Gastrocnemius medialis (tissue), 4 donors: ENCODE data around the gene APBB2. TPM values are rescaled to one million over a fixed set of nuclear protein-coding genes. Genes with fewer than 3 reads are reported as not detected.

ENCODE experiments used
- ATAC-seq, 2 donors: fragments of 150-250 bp; one replicate each; pipeline ENCODE4 v1.9.1; 2016
- DNase-seq, 2 donors: peaks; one replicate each; pipeline ENCODE4 v3.0.0-alpha.2; 2019
- H3K27ac ChIP-seq, 4 donors: fragments of 200-600 bp; sonication (generic); 1 replicate in 1 of 4; 2 replicates in 3 of 4; pipeline ENCODE4 v1.5.1; 2016 to 2018; ENCODE audit warnings: mild to moderate bottlenecking in 2 of 4, moderate library complexity in 1 of 4
- H3K27me3 ChIP-seq, 3 donors: fragments of 200-600 bp; sonication (generic) in 2 of 3; 1 replicate in 1 of 3; 2 replicates in 2 of 3; pipeline versions ENCODE4 v1.5.1 to v1.6.0; 2016 to 2019; ENCODE audit warnings: mild to moderate bottlenecking in 1 of 3, moderate library complexity in 1 of 3
- H3K36me3 ChIP-seq, 2 donors: fragments of 200-600 bp; sonication (generic) in 1 of 2; one replicate each; pipeline ENCODE4 v1.5.1; 2017 to 2018
- H3K4me1 ChIP-seq, 2 donors: fragments of 200-600 bp; sonication (generic) in 1 of 2; one replicate each; pipeline ENCODE4 v1.5.1; 2016 to 2017; ENCODE audit warnings: mild to moderate bottlenecking in 2 of 2
- H3K4me3 ChIP-seq, 4 donors: fragments of 200-600 bp; sonication (generic) in 3 of 4; 1 replicate in 1 of 4; 2 replicates in 3 of 4; pipeline ENCODE4 v1.5.1; 2016 to 2019; ENCODE audit warnings: mild to moderate bottlenecking in 2 of 4
- H3K9me3 ChIP-seq, 3 donors: fragments of 200-600 bp; sonication (generic) in 2 of 3; 1 replicate in 1 of 3; 2 replicates in 2 of 3; pipeline ENCODE4 v1.5.1; 2016 to 2019
- CTCF ChIP-seq, 5 experiments: fragments of 450-650 bp in 3 of 5; fragments of 200-600 bp in 2 of 5; sonication (generic) in 2 of 5; IDR thresholded peaks in 4 of 5; conservative IDR thresholded peaks in 1 of 5; 1 replicate in 4 of 5; 2 replicates in 1 of 5; pipeline ENCODE4 v1.5.1; 2016 to 2019; ENCODE audit warnings: antibody characterized with exemption in 5 of 5, mild to moderate bottlenecking in 3 of 5, moderate library complexity in 3 of 5
- POLR2A ChIP-seq, 2 donors: fragments of 450-650 bp; IDR thresholded peaks; one replicate each; pipeline ENCODE4 v1.6.1; 2017; ENCODE audit warnings: antibody characterized with exemption in 2 of 2, mild to moderate bottlenecking in 2 of 2, moderate library complexity in 2 of 2
- in situ Hi-C, 4 donors: fragments of 200-750 bp; cut with MboI; loops; one replicate each; pipeline versions ENCODE4 v1.15.0 to v1.8.0; 2017; ENCODE audit warnings: low sequenced_read_pairs in 4 of 4
- intact Hi-C: fragments of 100-400 bp; cut with DNase I; formaldehyde crosslinking; loops from one replicate; pipeline ENCODE4 v1.15.1; 2023; ENCODE audit warnings: low total_unique reads
- total RNA-seq, 4 donors: library from RNA; depleted of rRNA; stranded (reverse); fragments of >200 nt; gene quantifications; one replicate each; pipeline versions ENCODE4 v1.1.0 to v1.2.3, GENCODE V29; 2016

Gene APBB2
- total RNA-seq, 4 donors from 2014 or later: 14.3 to 20.5 (median 14.5) TPM

GRCh38 chr4:40763228-40763716 is 451.1 kb downstream of the APBB2 start:
- no peaks in the 10 kb centered on the region for H3K27me3 ChIP-seq
- no peaks in the 10 kb centered on the region for H3K36me3 ChIP-seq
- TF ChIP-seq POLR2A (IDR thresholded peaks at IDR 0.05) (no peak), CTCF (IDR thresholded peaks at IDR 0.05 in 4 of 5, conservative IDR thresholded peaks at IDR 0.05 in 1 of 5) (no peak)
- no peak overlapping the region for H3K4me3 ChIP-seq
- no peaks in the 10 kb centered on the region for H3K9me3 ChIP-seq
- no peak overlapping the region for H3K27ac ChIP-seq
- intact Hi-C loops: no loop called here
- no peak for DNase-seq
- no peak for ATAC-seq
- in situ Hi-C loops: no loop called here
- no peaks in the 10 kb centered on the region for H3K4me1 ChIP-seq

Other genes starting within 250 kb of the APBB2 start
- 100 to 1,000 TPM in 2 of 4 donors, 10 to 100 TPM in 2; 24.8 to 176 (median 71.0) TPM for gene UCHL1, start 42.4 kb upstream of the APBB2 start, total RNA-seq